ENCODE measurements around the gene TRIM59.

DNA sequence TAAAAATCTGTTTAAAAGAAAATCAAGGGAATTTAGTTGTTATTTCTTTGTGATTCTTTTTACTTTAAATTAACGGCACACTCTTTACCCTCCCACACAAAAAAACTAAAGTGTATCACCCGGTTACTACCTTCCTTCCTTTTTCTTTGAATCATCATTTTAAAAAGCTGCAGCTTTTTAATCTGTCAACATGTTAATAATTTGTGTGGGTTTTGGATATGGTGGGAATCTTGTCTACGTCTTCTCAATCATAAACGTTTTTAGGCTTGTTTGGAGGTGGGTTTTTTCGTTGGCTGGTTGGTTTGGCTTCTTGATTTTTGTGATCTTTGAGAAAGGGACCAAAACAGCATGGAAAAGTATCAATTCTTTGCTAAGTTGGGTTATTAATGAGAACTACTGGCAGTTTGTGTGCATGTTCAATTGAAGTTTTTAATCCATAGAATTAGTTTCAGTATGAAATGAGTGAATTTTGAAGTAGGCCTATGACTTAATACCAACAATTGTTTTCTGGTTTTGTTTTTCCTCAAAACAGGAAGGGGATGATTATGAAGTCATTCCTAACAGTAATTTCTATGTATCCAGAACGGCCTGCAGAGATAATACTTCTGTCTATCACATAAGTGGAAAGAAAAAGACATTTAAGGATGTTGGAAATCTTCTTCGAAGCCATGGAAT is 45.7 kb downstream of the TRIM59 start:
- TF ChIP-seq CHD4 (IDR thresholded peaks at IDR 0.05; ENCODE audit: insufficient read depth, insufficient replicate concordance, low read depth, low read length, poor library complexity, severe bottlenecking) (no peak), NR1H2 (CRISPR knock-in tag; IDR thresholded peaks at IDR 0.05) (no peak), MCM3 (IDR thresholded peaks at IDR 0.05) (no peak), EP300 (IDR thresholded peaks at IDR 0.05; ENCODE audit: low read length) (no peak)
- TF ChIP-seq, protein P1, sequence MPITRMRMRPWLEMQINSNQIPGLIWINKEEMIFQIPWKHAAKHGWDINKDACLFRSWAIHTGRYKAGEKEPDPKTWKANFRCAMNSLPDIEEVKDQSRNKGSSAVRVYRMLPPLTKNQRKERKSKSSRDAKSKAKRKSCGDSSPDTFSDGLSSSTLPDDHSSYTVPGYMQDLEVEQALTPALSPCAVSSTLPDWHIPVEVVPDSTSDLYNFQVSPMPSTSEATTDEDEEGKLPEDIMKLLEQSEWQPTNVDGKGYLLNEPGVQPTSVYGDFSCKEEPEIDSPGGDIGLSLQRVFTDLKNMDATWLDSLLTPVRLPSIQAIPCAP (CRISPR knock-in tag; IDR thresholded peaks at IDR 0.05; ENCODE audit: borderline replicate concordance): no peak
